Neutrophil (primary cell): ENCODE measurements around the gene OAS2.

Experiments
- H3K27ac ChIP-seq: fragments of 200-600 bp; sonication (generic); 2 replicates; pipeline ENCODE4 v1.5.1; 2016; ENCODE audit warnings: mild to moderate bottlenecking, moderate library complexity
- H3K27me3 ChIP-seq: fragments of 200-600 bp; sonication (generic); 2 replicates; pipeline ENCODE4 v1.6.0; 2016; ENCODE audit warnings: mild to moderate bottlenecking
- H3K36me3 ChIP-seq: fragments of 200-600 bp; sonication (generic); 2 replicates; pipeline ENCODE4 v1.5.1; 2017
- H3K4me1 ChIP-seq, 2 experiments: fragments of 200-600 bp in 1 of 2; sonication (generic) in 1 of 2; 1 replicate in 1 of 2; 2 replicates in 1 of 2; pipeline versions ENCODE4 v1.5.1 to v1.6.1; 2013 to 2016; ENCODE audit warnings: low read depth in 1 of 2, low read length in 1 of 2, mild to moderate bottlenecking in 1 of 2, moderate library complexity in 1 of 2; ENCODE audit not compliant: control insufficient read depth in 1 of 2, insufficient read depth in 1 of 2
- H3K4me3 ChIP-seq, 2 experiments: fragments of 200-600 bp in 1 of 2; sonication (generic) in 1 of 2; 1 replicate in 1 of 2; 2 replicates in 1 of 2; pipeline ENCODE4 v1.5.1; 2013 to 2016; ENCODE audit warnings: low read depth in 1 of 2, low read length in 1 of 2, mild to moderate bottlenecking in 1 of 2, moderate library complexity in 1 of 2
- H3K9me3 ChIP-seq: fragments of 200-600 bp; sonication (generic); 2 replicates; pipeline ENCODE4 v1.5.1; 2016
- CTCF ChIP-seq: fragments of 200-600 bp; sonication (generic); IDR thresholded peaks from 2 replicates; pipeline ENCODE4 v1.5.1; 2016; ENCODE audit warnings: antibody characterized with exemption

The OAS2 gene

GRCh38 chr12:113022563-113023297, 44.4 kb downstream of the OAS2 start:
- no peak overlapping the region for H3K27ac ChIP-seq
- H3K27me3 ChIP-seq: no peaks in the 10 kb centered on the region
- H3K36me3 ChIP-seq: no peaks in the 10 kb centered on the region
- TF ChIP-seq CTCF: no peak
- H3K9me3 ChIP-seq: no peaks in the 10 kb centered on the region
- H3K4me3 ChIP-seq: no peak overlapping the region
- H3K4me1 ChIP-seq: no peaks in the 10 kb centered on the region

GRCh38 chr12:113027726-113028125, 49.4 kb downstream of the OAS2 start:
- Histone ChIP-seq H3K9me3 (no peaks in the 10 kb centered on the region), H3K4me3 (no peak overlapping the region), H3K4me1 (no peaks in the 10 kb centered on the region), H3K27ac (no peak overlapping the region), H3K27me3 (peaks cover 8% of the 10 kb centered on the region), H3K36me3 (no peaks in the 10 kb centered on the region)
- no peak for TF ChIP-seq CTCF

- no peaks in the 10 kb centered on the region for H3K9me3 ChIP-seq
- no peaks in the 10 kb centered on the region for H3K36me3 ChIP-seq
- no peak overlapping the region for H3K27ac ChIP-seq
- no peaks in the 10 kb centered on the region for H3K4me1 ChIP-seq
- TF ChIP-seq CTCF: no peak
- no peak overlapping the region for H3K4me3 ChIP-seq
- H3K27me3 ChIP-seq: peaks cover 8% of the 10 kb centered on the region
Observed at GRCh38 chr12:113030875-113031525, 52.7 kb downstream of the OAS2 start.

- no peak for TF ChIP-seq CTCF
- Histone ChIP-seq H3K4me1 (no peaks in the 10 kb centered on the region), H3K9me3 (no peaks in the 10 kb centered on the region), H3K4me3 (no peak overlapping the region), H3K36me3 (no peaks in the 10 kb centered on the region), H3K27me3 (no peaks in the 10 kb centered on the region), H3K27ac (no peak overlapping the region)
Observed at GRCh38 chr12:113039911-113040445, 61.7 kb downstream of the OAS2 start.

GRCh38 chr12:113040722-113041171, 62.4 kb downstream of the OAS2 start:
- no peaks in the 10 kb centered on the region for H3K27me3 ChIP-seq
- no peak for TF ChIP-seq CTCF
- no peaks in the 10 kb centered on the region for H3K4me1 ChIP-seq
- no peaks in the 10 kb centered on the region for H3K9me3 ChIP-seq
- no peak overlapping the region for H3K27ac ChIP-seq
- no peaks in the 10 kb centered on the region for H3K36me3 ChIP-seq
- H3K4me3 ChIP-seq: no peak overlapping the region
